Calu3 (cell line): ENCODE data around the gene LMF2. TPM values are rescaled to one million over a fixed set of nuclear protein-coding genes. Genes with fewer than 3 reads are reported as not detected.

ENCODE experiments used
- BruUV-seq: library from RNA; stranded (reverse); fragments of 400-500 nt; replicated peaks from 2 replicates; lab custom pipeline; 2021; lab: Mats Ljungman, UMichigan
- CTCF ChIA-PET: fragments of 300-600 bp; sonication (Branson Sonifier 250); formaldehyde crosslinking; loops from one replicate; lab custom pipeline; 2022; ENCODE audit warnings: antibody characterized with exemption; lab: Charles Lee
- DNase-seq: peaks from one replicate; pipeline ENCODE4 v3.0.0; 2022
- H3K27ac Mint-ChIP-seq: one replicate; pipeline ENCODE4 v1.8.0; 2022; ENCODE audit warnings: mixed read lengths; ENCODE audit not compliant: unreplicated experiment
- H3K27me3 Mint-ChIP-seq: one replicate; pipeline ENCODE4 v1.8.0; 2022; ENCODE audit warnings: mixed read lengths; ENCODE audit not compliant: unreplicated experiment
- H3K36me3 Mint-ChIP-seq: one replicate; pipeline ENCODE4 v1.8.0; 2022; ENCODE audit warnings: mild to moderate bottlenecking, moderate library complexity, mixed read lengths; ENCODE audit not compliant: insufficient read depth, unreplicated experiment
- H3K4me1 Mint-ChIP-seq: one replicate; pipeline ENCODE4 v1.8.0; 2022; ENCODE audit warnings: mild to moderate bottlenecking, low read depth, mixed read lengths; ENCODE audit not compliant: unreplicated experiment
- H3K4me3 Mint-ChIP-seq: one replicate; pipeline ENCODE4 v1.8.0; 2022; ENCODE audit warnings: mild to moderate bottlenecking, low read depth, moderate library complexity, mixed read lengths; ENCODE audit not compliant: unreplicated experiment
- H3K9me3 Mint-ChIP-seq: one replicate; pipeline ENCODE4 v1.8.0; 2022; ENCODE audit warnings: low read depth, mixed read lengths; ENCODE audit not compliant: unreplicated experiment
- CTCF ChIP-seq: fragments of 200-600 bp; IDR thresholded peaks from one replicate; pipeline ENCODE4 v1.8.0; 2022; ENCODE audit warnings: antibody characterized with exemption; ENCODE audit not compliant: unreplicated experiment
- intact Hi-C: fragments of 100-400 bp; cut with micrococcal nuclease; formaldehyde crosslinking; loops from one replicate; pipeline ENCODE4 v1.10.0; 2022; ENCODE audit not compliant: unreplicated experiment
- total RNA-seq: library from RNA; stranded (reverse); gene quantifications from 2 replicates; pipeline ENCODE4 v1.2.3, GENCODE V29; 2022

Gene LMF2
- total RNA-seq, 1 experiment from 2014 or later, result 85.2 TPM

GRCh38 chr22:50477923-50478322 lies 29.6 kb downstream of the LMF2 start:
- Mint-ChIP-seq H3K9me3 (no peaks in the 10 kb centered on the region), H3K27ac (no peak overlapping the region), H3K4me1 (peaks cover 12% of the 10 kb centered on the region), H3K36me3 (peaks cover 46% of the 10 kb centered on the region), H3K27me3 (peaks cover 15% of the 10 kb centered on the region), H3K4me3 (no peak overlapping the region)
- CTCF ChIA-PET, result no interaction called here
- no peak for TF ChIP-seq CTCF
- DNase-seq, result no peak
- intact Hi-C loops, result no loop called here
- no TSS peak for BruUV-seq

GRCh38 chr22:50476868-50477267 lies 30.6 kb downstream of the LMF2 start:
- H3K4me3 Mint-ChIP-seq, result peak overlapping the region; percentile 4
- H3K27ac Mint-ChIP-seq, result no peak overlapping the region
- peaks cover 23% of the 10 kb centered on the region for H3K4me1 Mint-ChIP-seq
- peaks cover 15% of the 10 kb centered on the region for H3K27me3 Mint-ChIP-seq
- no peak for TF ChIP-seq CTCF
- H3K36me3 Mint-ChIP-seq, result peaks cover 45% of the 10 kb centered on the region
- intact Hi-C loops, result no loop called here
- no peaks in the 10 kb centered on the region for H3K9me3 Mint-ChIP-seq
- DNase-seq, result no peak
- no TSS peak for BruUV-seq
- CTCF ChIA-PET, result interaction anchor here (1.3 kb wide), 1 partner anchor 31 kb away, joined by 4 read pairs; the partner anchor contains the start of genes LMF2 and NCAPH2

- no peaks in the 10 kb centered on the region for H3K9me3 Mint-ChIP-seq
- no peak for TF ChIP-seq CTCF
- H3K27me3 Mint-ChIP-seq, result peaks cover 15% of the 10 kb centered on the region
- intact Hi-C loops, result no loop called here
- no TSS peak for BruUV-seq
- CTCF ChIA-PET, result no interaction called here
- H3K27ac Mint-ChIP-seq, result peak overlapping the region; percentile 27
- peaks cover 49% of the 10 kb centered on the region for H3K36me3 Mint-ChIP-seq
- peaks cover 35% of the 10 kb centered on the region for H3K4me1 Mint-ChIP-seq
- H3K4me3 Mint-ChIP-seq, result peak overlapping the region; percentile 85
- no peak for DNase-seq
Measured at GRCh38 chr22:50475652-50476002, 31.9 kb downstream of the LMF2 start.

- Mint-ChIP-seq H3K27ac (peak within 1 kb of the TSS; percentile 57), H3K27me3 (peaks cover 10% of the 10 kb centered on the region), H3K36me3 (peaks cover 51% of the 10 kb centered on the region), H3K4me1 (peaks cover 42% of the 10 kb centered on the region), H3K9me3 (no peaks in the 10 kb centered on the region), H3K4me3 (peak within 1 kb of the TSS; percentile 85)
- BruUV-seq, result no TSS peak
- no peak for TF ChIP-seq CTCF
- intact Hi-C loops, result no loop called here
- CTCF ChIA-PET, result no interaction called here
- DNase-seq, result peak; percentile 95
Measured at GRCh38 chr22:50474710-50475651, 32.5 kb downstream of the LMF2 start, which contains the start of gene SBF1. SBF1 (minus strand) TSS chr22:50475035; CDS start chr22:50474840, 195 bp downstream.
